ENCODE data around the gene SRSF9. TPM values are rescaled to one million over a fixed set of nuclear protein-coding genes. Genes with fewer than 3 reads are reported as not detected.

Gene SRSF9
- total and polyA plus RNA-seq, 2 of the 13 experiments (the other 11 are each of a cell fraction or from before 2014, with no cell fraction given), result 125 to 144 TPM

DNA sequence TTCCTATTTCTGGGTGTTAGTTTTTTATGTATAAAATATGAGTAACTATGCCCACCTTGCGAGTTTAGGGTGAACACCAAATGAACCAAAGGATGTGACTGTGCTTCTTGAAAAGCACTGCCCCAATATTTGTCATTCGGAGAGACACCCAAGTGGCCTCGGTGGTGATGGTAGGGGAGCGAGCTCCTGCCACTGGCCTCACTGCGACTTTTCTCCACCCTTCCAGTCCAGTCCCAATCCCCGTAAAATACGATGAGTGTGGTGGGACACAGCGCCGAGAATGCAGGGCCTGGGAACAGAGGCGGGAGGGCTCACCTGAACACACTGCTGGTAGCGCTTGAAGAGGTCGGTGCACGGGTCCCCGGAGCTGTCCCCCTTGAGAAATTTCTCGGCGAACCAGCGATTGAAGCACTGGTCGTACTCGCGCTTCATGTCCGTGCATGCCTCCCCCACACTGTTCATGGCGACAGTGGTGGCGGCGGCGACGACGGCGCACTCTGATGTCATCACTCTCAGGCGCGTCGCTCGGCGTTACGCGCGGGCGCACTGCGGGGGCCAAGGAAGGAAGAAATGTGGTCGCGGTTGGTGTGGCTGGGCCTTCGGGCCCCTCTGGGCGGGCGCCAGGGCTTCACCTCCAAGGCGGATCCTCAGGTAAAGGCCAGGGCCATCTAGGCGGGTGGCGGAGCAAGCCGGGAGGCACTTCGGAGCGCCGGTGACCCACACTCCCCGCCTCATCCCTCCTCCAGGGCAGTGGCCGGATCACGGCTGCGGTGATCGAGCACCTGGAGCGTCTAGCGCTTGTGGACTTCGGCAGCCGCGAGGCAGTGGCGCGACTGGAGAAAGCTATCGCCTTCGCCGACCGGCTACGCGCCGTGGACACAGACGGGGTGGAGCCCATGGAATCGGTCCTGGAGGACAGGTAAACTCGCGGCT lies 23.4 kb downstream of the SRSF9 start, which contains the start of the genes GATC and TRIAP1 (continued):
- TF ChIP-seq, protein P1, sequence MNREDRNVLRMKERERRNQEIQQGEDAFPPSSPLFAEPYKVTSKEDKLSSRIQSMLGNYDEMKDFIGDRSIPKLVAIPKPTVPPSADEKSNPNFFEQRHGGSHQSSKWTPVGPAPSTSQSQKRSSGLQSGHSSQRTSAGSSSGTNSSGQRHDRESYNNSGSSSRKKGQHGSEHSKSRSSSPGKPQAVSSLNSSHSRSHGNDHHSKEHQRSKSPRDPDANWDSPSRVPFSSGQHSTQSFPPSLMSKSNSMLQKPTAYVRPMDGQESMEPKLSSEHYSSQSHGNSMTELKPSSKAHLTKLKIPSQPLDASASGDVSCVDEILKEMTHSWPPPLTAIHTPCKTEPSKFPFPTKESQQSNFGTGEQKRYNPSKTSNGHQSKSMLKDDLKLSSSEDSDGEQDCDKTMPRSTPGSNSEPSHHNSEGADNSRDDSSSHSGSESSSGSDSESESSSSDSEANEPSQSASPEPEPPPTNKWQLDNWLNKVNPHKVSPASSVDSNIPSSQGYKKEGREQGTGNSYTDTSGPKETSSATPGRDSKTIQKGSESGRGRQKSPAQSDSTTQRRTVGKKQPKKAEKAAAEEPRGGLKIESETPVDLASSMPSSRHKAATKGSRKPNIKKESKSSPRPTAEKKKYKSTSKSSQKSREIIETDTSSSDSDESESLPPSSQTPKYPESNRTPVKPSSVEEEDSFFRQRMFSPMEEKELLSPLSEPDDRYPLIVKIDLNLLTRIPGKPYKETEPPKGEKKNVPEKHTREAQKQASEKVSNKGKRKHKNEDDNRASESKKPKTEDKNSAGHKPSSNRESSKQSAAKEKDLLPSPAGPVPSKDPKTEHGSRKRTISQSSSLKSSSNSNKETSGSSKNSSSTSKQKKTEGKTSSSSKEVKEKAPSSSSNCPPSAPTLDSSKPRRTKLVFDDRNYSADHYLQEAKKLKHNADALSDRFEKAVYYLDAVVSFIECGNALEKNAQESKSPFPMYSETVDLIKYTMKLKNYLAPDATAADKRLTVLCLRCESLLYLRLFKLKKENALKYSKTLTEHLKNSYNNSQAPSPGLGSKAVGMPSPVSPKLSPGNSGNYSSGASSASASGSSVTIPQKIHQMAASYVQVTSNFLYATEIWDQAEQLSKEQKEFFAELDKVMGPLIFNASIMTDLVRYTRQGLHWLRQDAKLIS (CRISPR knock-in tag; IDR thresholded peaks at IDR 0.05), result peak; percentile 87; the same call in 1 of the 2 replicates
- TF ChIP-seq SMAD9 (CRISPR knock-in tag; IDR thresholded peaks at IDR 0.05), result no peak
- TF ChIP-seq, protein P2, sequence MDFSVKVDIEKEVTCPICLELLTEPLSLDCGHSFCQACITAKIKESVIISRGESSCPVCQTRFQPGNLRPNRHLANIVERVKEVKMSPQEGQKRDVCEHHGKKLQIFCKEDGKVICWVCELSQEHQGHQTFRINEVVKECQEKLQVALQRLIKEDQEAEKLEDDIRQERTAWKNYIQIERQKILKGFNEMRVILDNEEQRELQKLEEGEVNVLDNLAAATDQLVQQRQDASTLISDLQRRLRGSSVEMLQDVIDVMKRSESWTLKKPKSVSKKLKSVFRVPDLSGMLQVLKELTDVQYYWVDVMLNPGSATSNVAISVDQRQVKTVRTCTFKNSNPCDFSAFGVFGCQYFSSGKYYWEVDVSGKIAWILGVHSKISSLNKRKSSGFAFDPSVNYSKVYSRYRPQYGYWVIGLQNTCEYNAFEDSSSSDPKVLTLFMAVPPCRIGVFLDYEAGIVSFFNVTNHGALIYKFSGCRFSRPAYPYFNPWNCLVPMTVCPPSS (IDR thresholded peaks at IDR 0.05), result no peak
- TF ChIP-seq GATAD2A (CRISPR knock-in tag; IDR thresholded peaks at IDR 0.05), result peak; percentile 72
- TF ChIP-seq NFYB (CRISPR knock-in tag; IDR thresholded peaks at IDR 0.05), result peak; percentile 26; the same call in 1 of the 2 replicates
- peak; percentile 82; the same call in 1 of the 2 replicates for TF ChIP-seq MEIS1 (CRISPR knock-in tag; IDR thresholded peaks at IDR 0.05; ENCODE audit: borderline replicate concordance)
- peak; percentile 65 for TF ChIP-seq DR1 (CRISPR knock-in tag; IDR thresholded peaks at IDR 0.05)
- no peak for TF ChIP-seq PLSCR1 (CRISPR knock-in tag; IDR thresholded peaks at IDR 0.05; ENCODE audit: borderline replicate concordance)
- peak; percentile 98 for TF ChIP-seq YEATS2 (CRISPR knock-in tag; IDR thresholded peaks at IDR 0.05; ENCODE audit: borderline replicate concordance)
- peak; percentile 96; the same call in 1 of the 2 replicates for TF ChIP-seq ZNF580 (CRISPR knock-in tag; IDR thresholded peaks at IDR 0.05; ENCODE audit: borderline replicate concordance, low read depth)
- TF ChIP-seq SP140L (CRISPR knock-in tag; IDR thresholded peaks at IDR 0.05; ENCODE audit: borderline replicate concordance), result no peak
- TF ChIP-seq ZNF251 (CRISPR knock-in tag; IDR thresholded peaks at IDR 0.05), result 0 out of 2 replicates have a peak, but pooled peaks have one; percentile 83
- TF ChIP-seq, protein P3, sequence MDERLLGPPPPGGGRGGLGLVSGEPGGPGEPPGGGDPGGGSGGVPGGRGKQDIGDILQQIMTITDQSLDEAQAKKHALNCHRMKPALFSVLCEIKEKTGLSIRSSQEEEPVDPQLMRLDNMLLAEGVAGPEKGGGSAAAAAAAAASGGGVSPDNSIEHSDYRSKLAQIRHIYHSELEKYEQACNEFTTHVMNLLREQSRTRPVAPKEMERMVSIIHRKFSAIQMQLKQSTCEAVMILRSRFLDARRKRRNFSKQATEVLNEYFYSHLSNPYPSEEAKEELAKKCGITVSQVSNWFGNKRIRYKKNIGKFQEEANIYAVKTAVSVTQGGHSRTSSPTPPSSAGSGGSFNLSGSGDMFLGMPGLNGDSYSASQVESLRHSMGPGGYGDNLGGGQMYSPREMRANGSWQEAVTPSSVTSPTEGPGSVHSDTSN (CRISPR knock-in tag; IDR thresholded peaks at IDR 0.05), result no peak
- 0 out of 2 replicates have a peak, but pooled peaks have one; percentile 14 for TF ChIP-seq DPF2 (CRISPR knock-in tag; IDR thresholded peaks at IDR 0.05; ENCODE audit: borderline replicate concordance, low read depth)
- peak; percentile 46; the same call in 1 of the 2 replicates for TF ChIP-seq ATF5 (CRISPR knock-in tag; IDR thresholded peaks at IDR 0.05; ENCODE audit: low read depth)
- no peak for TF ChIP-seq ZNF7 (CRISPR knock-in tag; IDR thresholded peaks at IDR 0.05)
- 0 out of 2 replicates have a peak, but pooled peaks have one; percentile 49 for TF ChIP-seq ZNF264 (CRISPR knock-in tag; IDR thresholded peaks at IDR 0.05)
- TF ChIP-seq ZNF496 (CRISPR knock-in tag; IDR thresholded peaks at IDR 0.05; ENCODE audit: insufficient replicate concordance), result no peak
- TF ChIP-seq CBX5 (CRISPR knock-in tag; IDR thresholded peaks at IDR 0.05; ENCODE audit: borderline replicate concordance), result peak; percentile 96; the same call in 1 of the 2 replicates

All from HepG2 (cell line).